Liver (tissue), 9 donors: Measurements from ENCODE around the gene SPATS1. TPM values are rescaled to one million over a fixed set of nuclear protein-coding genes. Genes with fewer than 3 reads are reported as not detected.

Source experiments
- DNase-seq: peaks from one replicate; pipeline ENCODE4 v3.0.0-alpha.2; 2017; ENCODE audit warnings: low spot score
- H3K27ac ChIP-seq, 2 donors: one replicate each; pipeline ENCODE4 v1.7.0; 2013; ENCODE audit warnings: inconsistent platforms in 2 of 2, low read length in 2 of 2, control low read depth in 1 of 2, low read depth in 1 of 2, mild to moderate bottlenecking in 1 of 2
- H3K27me3 ChIP-seq, 4 donors: one replicate each; pipeline versions ENCODE4 v1.6.1 to v1.7.0; 2013; ENCODE audit warnings: low read length in 3 of 4, inconsistent platforms in 1 of 4, mild to moderate bottlenecking in 1 of 4, moderate library complexity in 1 of 4; ENCODE audit not compliant: control insufficient read depth in 4 of 4, insufficient read depth in 4 of 4
- H3K36me3 ChIP-seq, 4 donors: one replicate each; pipeline versions ENCODE4 v1.6.1 to v1.7.0; 2013; ENCODE audit warnings: low read length in 3 of 4, mild to moderate bottlenecking in 3 of 4, low read depth in 1 of 4, moderate library complexity in 1 of 4; ENCODE audit not compliant: control insufficient read depth in 4 of 4, insufficient read depth in 3 of 4
- H3K4me1 ChIP-seq, 4 donors: one replicate each; pipeline versions ENCODE4 v1.6.1 to v1.7.0; 2013; ENCODE audit warnings: low read length in 3 of 4, mild to moderate bottlenecking in 3 of 4, moderate library complexity in 1 of 4; ENCODE audit not compliant: control insufficient read depth in 4 of 4, insufficient read depth in 4 of 4
- H3K4me3 ChIP-seq, 3 donors: one replicate each; pipeline versions ENCODE4 v1.6.1 to v1.7.0; 2013; ENCODE audit warnings: low read length in 3 of 3, control low read depth in 1 of 3, low read depth in 1 of 3, mild to moderate bottlenecking in 1 of 3
- H3K9ac ChIP-seq, 2 donors: one replicate each; pipeline ENCODE4 v1.7.0; 2013; ENCODE audit warnings: low read length in 2 of 2, mild to moderate bottlenecking in 2 of 2, moderate library complexity in 2 of 2, control low read depth in 1 of 2, low read depth in 1 of 2
- H3K9me3 ChIP-seq, 4 donors: one replicate each; pipeline versions ENCODE4 v1.6.1 to v1.7.0; 2013; ENCODE audit warnings: low read length in 3 of 4; ENCODE audit not compliant: control insufficient read depth in 4 of 4
- CTCF ChIP-seq: fragments of 150-350 bp; IDR thresholded peaks from 2 replicates; pipeline ENCODE4 v1.5.1; 2017; ENCODE audit warnings: improper control_type of control experiment, low read depth, low read length; ENCODE audit not compliant: missing input control
- EGR1 ChIP-seq, 2 donors: IDR thresholded peaks; 2 replicates each; pipeline ENCODE4 v1.6.1; 2016 to 2018; ENCODE audit warnings: antibody characterized with exemption in 2 of 2, low read depth in 2 of 2
- FOXA1 ChIP-seq: IDR thresholded peaks from 2 replicates; pipeline ENCODE4 v1.6.1; 2016; ENCODE audit warnings: antibody characterized with exemption
- FOXA2 ChIP-seq: IDR thresholded peaks from 2 replicates; pipeline ENCODE4 v1.6.1; 2016; ENCODE audit warnings: antibody characterized with exemption
- GABPA ChIP-seq, 2 donors: IDR thresholded peaks in 1 of 2; conservative IDR thresholded peaks in 1 of 2; 2 replicates each; pipeline ENCODE4 v1.6.1; 2016; ENCODE audit warnings: antibody characterized with exemption in 2 of 2, mild to moderate bottlenecking in 1 of 2, moderate library complexity in 1 of 2
- HNF4A ChIP-seq, 2 donors: conservative IDR thresholded peaks; 2 replicates each; pipeline ENCODE4 v1.6.1; 2016; ENCODE audit warnings: antibody characterized with exemption in 2 of 2, mild to moderate bottlenecking in 2 of 2
- HNF4G ChIP-seq: IDR thresholded peaks from 2 replicates; pipeline ENCODE4 v1.6.1; 2016; ENCODE audit warnings: antibody characterized with exemption
- JUND ChIP-seq, 2 donors: IDR thresholded peaks; 2 replicates each; pipeline ENCODE4 v1.6.1; 2016; ENCODE audit warnings: antibody characterized with exemption in 2 of 2
- MAX ChIP-seq: IDR thresholded peaks from 2 replicates; pipeline ENCODE4 v1.6.1; 2016; ENCODE audit warnings: antibody characterized with exemption
- NR2F2 ChIP-seq: IDR thresholded peaks from 2 replicates; pipeline ENCODE4 v1.6.1; 2016; ENCODE audit warnings: antibody characterized with exemption
- RAD21 ChIP-seq, 2 donors: IDR thresholded peaks; 2 replicates each; pipeline ENCODE4 v1.6.1; 2016; ENCODE audit warnings: antibody characterized with exemption in 2 of 2, mild to moderate bottlenecking in 2 of 2
- REST ChIP-seq: IDR thresholded peaks from 2 replicates; pipeline ENCODE4 v1.6.1; 2016; ENCODE audit warnings: antibody characterized with exemption, mild to moderate bottlenecking
- RXRA ChIP-seq, 2 donors: IDR thresholded peaks; 2 replicates each; pipeline ENCODE4 v1.6.1; 2017 to 2018; ENCODE audit warnings: antibody characterized with exemption in 2 of 2, mild to moderate bottlenecking in 1 of 2
- SP1 ChIP-seq: IDR thresholded peaks from 2 replicates; pipeline ENCODE4 v1.6.1; 2018; ENCODE audit warnings: antibody characterized with exemption, mild to moderate bottlenecking
- TAF1 ChIP-seq: conservative IDR thresholded peaks from 2 replicates; pipeline ENCODE4 v1.6.1; 2016; ENCODE audit warnings: antibody characterized with exemption, mild to moderate bottlenecking
- YY1 ChIP-seq: IDR thresholded peaks from 2 replicates; pipeline ENCODE4 v1.6.1; 2016; ENCODE audit warnings: antibody characterized with exemption, mild to moderate bottlenecking
- WGBS: extraction: QIAGEN DNeasy Blood & Tissue Kit; methylation state at CpG from one replicate; pipeline ENCODE4 v1.1.7; 2013; 5-methylcytosine and 5-hydroxymethylcytosine counted together
- polyA plus RNA-seq, 2 donors: library from polyadenylated mRNA; stranded (reverse) in 1 of 2; unstranded in 1 of 2; fragments of 200-250 nt in 1 of 2; fragments of >200 nt in 1 of 2; fragmentation: Nextera tagmentation in 1 of 2; extraction: Ambion mirVana in 1 of 2; gene quantifications; one replicate each; pipeline versions ENCODE4 v1.2.1 to v1.2.3, GENCODE V29; 2013 to 2015
- total RNA-seq, 2 donors: library from RNA; depleted of rRNA; stranded (reverse); fragments of >200 nt; gene quantifications; one replicate each; pipeline ENCODE4 v1.2.3, GENCODE V29; 2014
- TF ChIP-seq, protein P1 (sequence below): IDR thresholded peaks from 2 replicates; pipeline ENCODE4 v1.6.1; 2016; ENCODE audit warnings: antibody characterized with exemption
- TF ChIP-seq, protein P2 (sequence below): IDR thresholded peaks from 2 replicates; pipeline ENCODE4 v1.6.1; 2016; ENCODE audit warnings: antibody characterized with exemption
- donor health status: healthy.
- donor health status: healthy.
- donor health status: healthy.
- donor health status: healthy.
- donor health status: healthy.

The SPATS1 gene
- total and polyA plus RNA-seq, 4 donors = not detected

GRCh38 chr6:44373787-44374186, 31.3 kb downstream of the SPATS1 start:
- Histone ChIP-seq H3K27ac (no peak overlapping the region), H3K27me3 (no peaks in the 10 kb centered on the region), H3K9me3 (no peaks in the 10 kb centered on the region), H3K9ac (no peak overlapping the region), H3K4me3 (no peak overlapping the region), H3K4me1 (peaks cover 0 to 7% (median 4%) of the 10 kb centered on the region in 4 donors), H3K36me3 (no peaks in the 10 kb centered on the region)
- WGBS = 87% methylated on average over 2 of the region's 2 CpGs
- no peak for DNase-seq
- TF ChIP-seq SP1 (no peak), HNF4G (no peak), YY1 (no peak), HNF4A (conservative IDR thresholded peaks at IDR 0.05) (no peak), TAF1 (no peak), RXRA (IDR thresholded peaks at IDR 0.05) (no peak), MAX (no peak), FOXA1 (no peak), CTCF (no peak), NR2F2 (no peak), GABPA (IDR thresholded peaks at IDR 0.05 in 1 of 2, conservative IDR thresholded peaks at IDR 0.05 in 1 of 2) (no peak)
- TF ChIP-seq, protein P1, sequence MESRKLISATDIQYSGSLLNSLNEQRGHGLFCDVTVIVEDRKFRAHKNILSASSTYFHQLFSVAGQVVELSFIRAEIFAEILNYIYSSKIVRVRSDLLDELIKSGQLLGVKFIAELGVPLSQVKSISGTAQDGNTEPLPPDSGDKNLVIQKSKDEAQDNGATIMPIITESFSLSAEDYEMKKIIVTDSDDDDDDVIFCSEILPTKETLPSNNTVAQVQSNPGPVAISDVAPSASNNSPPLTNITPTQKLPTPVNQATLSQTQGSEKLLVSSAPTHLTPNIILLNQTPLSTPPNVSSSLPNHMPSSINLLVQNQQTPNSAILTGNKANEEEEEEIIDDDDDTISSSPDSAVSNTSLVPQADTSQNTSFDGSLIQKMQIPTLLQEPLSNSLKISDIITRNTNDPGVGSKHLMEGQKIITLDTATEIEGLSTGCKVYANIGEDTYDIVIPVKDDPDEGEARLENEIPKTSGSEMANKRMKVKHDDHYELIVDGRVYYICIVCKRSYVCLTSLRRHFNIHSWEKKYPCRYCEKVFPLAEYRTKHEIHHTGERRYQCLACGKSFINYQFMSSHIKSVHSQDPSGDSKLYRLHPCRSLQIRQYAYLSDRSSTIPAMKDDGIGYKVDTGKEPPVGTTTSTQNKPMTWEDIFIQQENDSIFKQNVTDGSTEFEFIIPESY = no peak
- TF ChIP-seq, protein P2, sequence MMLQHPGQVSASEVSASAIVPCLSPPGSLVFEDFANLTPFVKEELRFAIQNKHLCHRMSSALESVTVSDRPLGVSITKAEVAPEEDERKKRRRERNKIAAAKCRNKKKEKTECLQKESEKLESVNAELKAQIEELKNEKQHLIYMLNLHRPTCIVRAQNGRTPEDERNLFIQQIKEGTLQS = no peak

GRCh38 chr6:44375071-44375470, 32.6 kb downstream of the SPATS1 start:
- 94% methylated on average over 3 of the region's 3 CpGs for WGBS
- peaks cover 0 to 7% (median 4%) of the 10 kb centered on the region in 4 donors for H3K4me1 ChIP-seq
- no peak for DNase-seq

More at GRCh38 chr6:44375071-44375470, 32.6 kb downstream of the SPATS1 start:
- no peak overlapping the region for H3K9ac ChIP-seq
- TF ChIP-seq YY1 = no peak
- TF ChIP-seq MAX = no peak
- TF ChIP-seq REST = no peak
- TF ChIP-seq RAD21 (IDR thresholded peaks at IDR 0.05) = no peak
- TF ChIP-seq, protein P1 = no peak
- TF ChIP-seq FOXA1 = no peak
- TF ChIP-seq EGR1 (IDR thresholded peaks at IDR 0.05; ENCODE audit: low read depth in 2 of 2) = no peak
- no peak for TF ChIP-seq HNF4G
- no peak for TF ChIP-seq GABPA (IDR thresholded peaks at IDR 0.05 in 1 of 2, conservative IDR thresholded peaks at IDR 0.05 in 1 of 2)
- TF ChIP-seq SP1 = no peak
- TF ChIP-seq FOXA2 = no peak
- no peak for TF ChIP-seq JUND (IDR thresholded peaks at IDR 0.05)
- no peak for TF ChIP-seq NR2F2
- TF ChIP-seq HNF4A (conservative IDR thresholded peaks at IDR 0.05) = no peak
- TF ChIP-seq TAF1 = no peak
- no peak for TF ChIP-seq CTCF
- TF ChIP-seq RXRA (IDR thresholded peaks at IDR 0.05) = no peak
- TF ChIP-seq, protein P2 = no peak
- no peak overlapping the region for H3K4me3 ChIP-seq
- H3K9me3 ChIP-seq = no peaks in the 10 kb centered on the region
- no peak overlapping the region for H3K27ac ChIP-seq
- H3K27me3 ChIP-seq = no peaks in the 10 kb centered on the region
- no peaks in the 10 kb centered on the region for H3K36me3 ChIP-seq
